Measurements from ENCODE around the gene TUBB6.
A peak's percentile ranks its signal among the peaks of the same experiment; 100 is the strongest.

TUBB6 gene

DNA sequence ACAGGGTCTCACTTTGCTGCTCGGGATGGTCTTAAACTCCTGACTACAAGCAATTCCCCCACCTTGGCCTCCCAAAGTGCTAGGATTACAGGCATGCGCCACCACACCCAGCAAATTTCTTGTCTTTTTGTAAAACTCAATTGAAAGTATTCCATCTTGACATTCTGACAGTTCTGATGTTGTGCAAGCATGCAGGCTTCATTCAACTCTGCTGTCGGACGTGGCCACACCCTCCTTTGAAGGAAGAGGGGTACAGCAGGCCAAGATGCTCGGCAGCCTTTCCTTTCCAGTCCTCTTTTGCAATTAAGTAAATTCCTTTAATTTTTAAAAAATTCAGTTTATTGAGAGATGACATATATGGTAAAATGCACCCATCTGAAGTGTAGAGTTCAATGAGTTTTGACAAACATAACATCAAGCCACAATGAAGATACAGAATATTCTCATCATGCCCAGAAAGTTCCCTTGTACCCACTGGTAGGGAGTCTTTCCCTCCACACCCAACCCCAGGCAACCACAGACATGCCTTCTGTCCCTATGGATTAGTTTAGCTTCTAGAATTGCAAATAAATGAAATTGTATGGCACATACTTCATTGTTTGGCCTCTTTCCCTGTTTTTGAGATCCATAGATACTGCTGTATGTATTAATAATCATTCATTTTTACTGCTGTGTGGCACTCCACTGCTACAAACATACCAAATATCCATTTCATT lies 33.1 kb downstream of the TUBB6 start:
- DNase-seq (ENCODE audit: low read depth), result no peak
- H3K4me3 ChIP-seq (ENCODE audit: low read depth, low read length), result no peak overlapping the region
- TF ChIP-seq, protein P1, sequence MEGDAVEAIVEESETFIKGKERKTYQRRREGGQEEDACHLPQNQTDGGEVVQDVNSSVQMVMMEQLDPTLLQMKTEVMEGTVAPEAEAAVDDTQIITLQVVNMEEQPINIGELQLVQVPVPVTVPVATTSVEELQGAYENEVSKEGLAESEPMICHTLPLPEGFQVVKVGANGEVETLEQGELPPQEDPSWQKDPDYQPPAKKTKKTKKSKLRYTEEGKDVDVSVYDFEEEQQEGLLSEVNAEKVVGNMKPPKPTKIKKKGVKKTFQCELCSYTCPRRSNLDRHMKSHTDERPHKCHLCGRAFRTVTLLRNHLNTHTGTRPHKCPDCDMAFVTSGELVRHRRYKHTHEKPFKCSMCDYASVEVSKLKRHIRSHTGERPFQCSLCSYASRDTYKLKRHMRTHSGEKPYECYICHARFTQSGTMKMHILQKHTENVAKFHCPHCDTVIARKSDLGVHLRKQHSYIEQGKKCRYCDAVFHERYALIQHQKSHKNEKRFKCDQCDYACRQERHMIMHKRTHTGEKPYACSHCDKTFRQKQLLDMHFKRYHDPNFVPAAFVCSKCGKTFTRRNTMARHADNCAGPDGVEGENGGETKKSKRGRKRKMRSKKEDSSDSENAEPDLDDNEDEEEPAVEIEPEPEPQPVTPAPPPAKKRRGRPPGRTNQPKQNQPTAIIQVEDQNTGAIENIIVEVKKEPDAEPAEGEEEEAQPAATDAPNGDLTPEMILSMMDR (conservative IDR thresholded peaks at IDR 0.05; ENCODE audit: low read depth, low read length), result no peak

DNA sequence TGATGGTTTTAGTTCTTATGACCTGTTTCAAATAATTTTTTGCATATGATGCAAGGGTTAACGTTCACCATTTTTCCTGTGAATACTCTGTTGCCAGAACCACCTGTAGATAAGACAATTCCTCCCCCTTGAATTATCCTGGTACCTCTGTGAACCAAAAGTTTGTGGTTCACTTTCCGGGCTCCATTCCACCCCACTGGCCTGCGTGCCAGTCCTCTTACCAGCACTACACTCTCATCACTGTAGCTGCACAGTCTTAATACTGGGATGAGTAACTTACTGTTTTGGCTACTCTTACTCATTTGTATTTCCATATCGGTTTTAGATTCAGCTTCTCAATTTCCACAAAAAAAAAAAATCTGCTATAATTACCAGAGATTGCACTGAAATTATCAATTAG lies 34.6 kb downstream of the TUBB6 start:
- H3K4me3 ChIP-seq (ENCODE audit: low read depth, low read length), result no peak overlapping the region
- TF ChIP-seq, protein P1 (conservative IDR thresholded peaks at IDR 0.05; ENCODE audit: low read depth, low read length), result no peak

DNA sequence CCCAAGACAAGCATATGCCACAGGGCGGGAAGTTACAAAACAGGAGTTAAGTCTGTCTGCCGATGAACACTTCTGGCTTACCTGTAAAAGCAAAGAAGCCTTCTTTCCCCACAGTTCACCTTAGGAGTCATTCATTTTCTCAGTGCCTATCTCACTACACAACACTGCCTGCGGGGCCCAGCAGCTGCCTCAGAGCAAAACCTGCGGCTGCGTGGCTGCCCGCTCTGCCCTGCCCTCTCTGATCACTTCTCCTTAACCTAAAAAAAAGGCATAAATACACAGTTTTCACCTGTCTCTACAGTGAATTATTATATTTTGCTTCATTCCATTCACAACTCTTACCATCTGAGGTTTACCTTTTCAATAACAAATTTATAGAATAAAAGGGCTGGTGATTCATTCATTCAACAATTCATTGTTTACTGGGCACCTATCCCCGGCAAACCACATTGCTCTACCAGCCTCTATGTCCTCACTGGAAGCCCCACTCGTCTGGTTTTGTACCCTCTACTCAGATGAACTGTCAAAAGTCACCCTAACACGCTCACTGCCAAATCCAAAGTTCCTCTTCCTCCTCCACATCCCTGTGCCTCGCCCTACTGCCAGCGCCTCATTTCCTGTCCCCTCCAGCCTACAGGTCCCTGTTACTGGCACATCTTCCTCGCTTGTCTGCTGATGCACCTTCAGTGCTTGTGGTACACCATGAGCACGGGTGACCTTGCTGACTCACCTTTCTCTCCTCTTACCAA lies 37.6 kb downstream of the TUBB6 start:
- no peak overlapping the region for H3K4me3 ChIP-seq (ENCODE audit: low read depth, low read length)
- TF ChIP-seq, protein P1 (conservative IDR thresholded peaks at IDR 0.05; ENCODE audit: low read depth, low read length), result no peak
- no peak for DNase-seq (ENCODE audit: low read depth)

More for the DNA sequence above, 34.6 kb downstream of the TUBB6 start:
- DNase-seq (ENCODE audit: low read depth), result no peak

DNA sequence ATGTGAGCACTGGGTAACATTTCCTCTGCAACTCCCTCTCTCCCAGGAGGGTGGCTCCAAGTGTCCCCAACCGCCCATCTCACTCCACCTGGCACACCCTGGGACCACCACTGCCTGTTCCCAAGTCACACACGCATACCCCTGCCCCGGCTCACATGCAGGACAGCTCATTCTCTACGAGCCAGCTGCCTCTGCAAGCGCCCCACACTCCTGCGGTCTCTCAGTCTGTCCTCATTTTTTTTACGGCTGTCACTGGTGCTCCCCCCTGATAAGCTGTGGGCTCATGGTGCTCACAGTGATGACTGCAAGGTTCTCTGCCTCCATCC lies 38.2 kb downstream of the TUBB6 start:
- no peak for DNase-seq (ENCODE audit: low read depth)
- TF ChIP-seq, protein P1 (conservative IDR thresholded peaks at IDR 0.05; ENCODE audit: low read depth, low read length), result no peak
- no peak overlapping the region for H3K4me3 ChIP-seq (ENCODE audit: low read depth, low read length)

DNA sequence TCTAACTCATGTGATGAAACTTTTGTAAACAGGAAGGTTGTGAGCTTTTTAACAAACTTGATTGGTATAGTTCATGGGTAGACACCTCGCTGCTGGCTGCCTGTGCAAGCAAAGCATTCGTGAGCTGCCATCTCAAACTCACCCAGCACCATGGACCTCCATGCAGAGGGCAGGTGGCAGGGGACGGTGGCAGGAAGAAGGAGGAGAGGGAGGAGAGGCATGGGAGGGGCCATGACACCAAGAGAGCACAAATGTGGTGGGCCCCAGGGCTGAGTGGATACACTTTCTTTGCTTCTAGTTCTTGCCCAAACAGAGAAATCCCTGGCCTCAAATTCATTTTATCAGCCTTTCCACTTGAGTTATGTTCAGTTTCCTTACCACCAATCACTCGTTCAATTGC lies 39.9 kb downstream of the TUBB6 start:
- DNase-seq (ENCODE audit: low read depth), result no peak
- TF ChIP-seq, protein P1 (conservative IDR thresholded peaks at IDR 0.05; ENCODE audit: low read depth, low read length), result no peak
- H3K4me3 ChIP-seq (ENCODE audit: low read depth, low read length), result no peak overlapping the region

DNA sequence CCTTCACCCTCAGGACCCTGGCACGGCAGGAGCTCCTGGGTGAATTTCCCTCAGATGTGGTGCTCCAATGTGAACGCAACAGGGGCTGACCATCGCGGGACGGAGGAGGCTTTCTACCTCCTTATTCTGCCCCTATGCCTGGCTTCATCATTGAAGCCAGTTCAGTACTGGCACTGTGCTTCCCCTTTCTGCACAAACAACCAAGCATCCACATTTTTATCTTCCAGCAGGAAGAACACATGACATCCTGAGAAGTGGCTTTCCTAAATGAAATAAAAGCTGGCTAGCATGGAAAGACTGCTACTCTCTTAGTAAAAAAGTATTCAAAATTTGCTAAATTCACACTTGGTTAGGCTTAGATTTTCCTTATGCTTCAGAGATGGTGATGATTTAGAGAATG lies 44.1 kb downstream of the TUBB6 start:
- TF ChIP-seq, protein P1 (conservative IDR thresholded peaks at IDR 0.05; ENCODE audit: low read depth, low read length), result no peak
- DNase-seq (ENCODE audit: low read depth), result no peak
- H3K4me3 ChIP-seq (ENCODE audit: low read depth, low read length), result no peak overlapping the region

DNA sequence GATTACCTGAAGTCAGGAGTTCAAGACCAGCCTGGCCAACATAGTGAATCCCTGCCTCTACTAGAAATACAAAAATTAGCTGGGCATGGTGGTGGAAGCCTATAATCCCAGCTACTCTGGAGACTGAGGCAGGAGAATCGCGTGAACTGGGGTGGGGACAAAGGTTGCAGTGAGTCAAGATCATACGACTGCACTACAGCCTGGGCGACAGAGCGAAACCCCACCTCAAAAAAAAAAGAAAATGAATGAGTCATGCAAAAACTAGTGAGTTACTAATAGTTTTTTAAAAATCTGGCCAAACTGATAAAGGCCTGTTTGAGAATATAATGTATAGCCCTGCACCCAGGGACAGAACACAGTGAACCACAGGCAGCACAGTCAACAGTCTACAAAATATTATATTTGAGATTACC lies 51.5 kb downstream of the TUBB6 start:
- H3K4me3 ChIP-seq (ENCODE audit: low read depth, low read length), result no peak overlapping the region
- TF ChIP-seq, protein P1 (conservative IDR thresholded peaks at IDR 0.05; ENCODE audit: low read depth, low read length), result no peak
- peak; percentile 73 for DNase-seq (ENCODE audit: low read depth)
